Heart right ventricle (tissue), 16 donors: Measurements from ENCODE around the gene EHHADH. TPM values are rescaled to one million over a fixed set of nuclear protein-coding genes. Genes with fewer than 3 reads are reported as not detected.

ENCODE experiments used
- ATAC-seq, 8 donors: fragments of 200-7000 bp; cut with Tn5 transposase; one replicate each; pipeline ENCODE4 v1.9.1; 2020; ENCODE audit warnings: mild to moderate bottlenecking in 8 of 8, moderate library complexity in 8 of 8, moderate number of reproducible peaks in 1 of 8
- DNase-seq, 2 donors: peaks; one replicate each; pipeline ENCODE4 v3.0.0-alpha.2; 2020
- H3K27ac ChIP-seq, 10 donors: fragments of 200-600 bp; sonication (generic) in 2 of 10; one replicate each; pipeline versions ENCODE4 v1.5.0 to v1.8.0; 2020 to 2022; ENCODE audit warnings: mild to moderate bottlenecking in 3 of 10
- H3K27me3 ChIP-seq, 7 donors: fragments of 200-600 bp; one replicate each; pipeline ENCODE4 v1.8.0; 2021 to 2022; ENCODE audit warnings: mild to moderate bottlenecking in 2 of 7
- H3K36me3 ChIP-seq, 9 donors: fragments of 200-600 bp; sonication (generic) in 1 of 9; one replicate each; pipeline versions ENCODE4 v1.5.0 to v1.8.0; 2020 to 2022; ENCODE audit warnings: mild to moderate bottlenecking in 2 of 9
- H3K4me1 ChIP-seq, 9 donors: fragments of 200-600 bp; sonication (generic) in 1 of 9; one replicate each; pipeline versions ENCODE4 v1.5.0 to v1.8.0; 2020 to 2022; ENCODE audit warnings: mild to moderate bottlenecking in 4 of 9
- H3K4me3 ChIP-seq, 10 donors: fragments of 200-600 bp; sonication (generic) in 2 of 10; one replicate each; pipeline versions ENCODE4 v1.5.0 to v1.8.0; 2020 to 2022; ENCODE audit warnings: mild to moderate bottlenecking in 7 of 10, moderate library complexity in 2 of 10
- H3K9me3 ChIP-seq, 11 donors: fragments of 200-600 bp in 10 of 11; sonication (generic) in 2 of 11; one replicate each; pipeline versions ENCODE4 v1.5.0 to v1.8.0; 2013 to 2022; ENCODE audit warnings: mild to moderate bottlenecking in 2 of 11, control low read depth in 1 of 11, moderate library complexity in 1 of 11
- CTCF ChIP-seq, 9 donors: fragments of 200-600 bp; sonication (generic) in 2 of 9; IDR thresholded peaks; one replicate each; pipeline versions ENCODE4 v1.5.0 to v1.8.0; 2021 to 2022; ENCODE audit warnings: antibody characterized with exemption in 9 of 9, mild to moderate bottlenecking in 5 of 9, moderate library complexity in 1 of 9
- WGBS, 2 donors: extraction: QIAGEN DNeasy Blood & Tissue Kit; methylation state at CpG; one replicate each; pipeline ENCODE4 v1.1.7; 2013; ENCODE audit warnings: inconsistent platforms in 1 of 2; 5-methylcytosine and 5-hydroxymethylcytosine counted together
- intact Hi-C, 10 donors: fragments of 100-400 bp; cut with DNase I; formaldehyde crosslinking; loops; one replicate each; pipeline versions ENCODE4 v1.11.1 to v1.14.2; 2022
- polyA plus RNA-seq, 2 donors: library from polyadenylated mRNA; stranded (reverse); fragments of 200-250 nt; gene quantifications; one replicate each; pipeline ENCODE4 v1.2.3, GENCODE V29; 2013
- total RNA-seq, 10 donors: library from RNA; stranded (reverse); fragmentation: NEBNext Ultra II Directional in 3 of 10; extraction: Animal tissue kit (Norgen Biotek cat#: 25700) in 3 of 10; gene quantifications; one replicate each; pipeline versions ENCODE4 v1.2.1 to v1.2.4, GENCODE V29; 2021 to 2023
- donor health status: Arrhythmogenic right ventricular cardiomyopathy.
- donor health status: ischemic (EF 13 %, LVEDD 7.1; RV severe dilation, severe dysfunction).
- donor health status: healthy with polysubstance abuse.
- donor health status: DM: no; HTN: yes; CAD: no.
- donor health status: DM: no; HTN: no; CAD: no.
- donor health status: ischemic (EF 25% LVEDD 6.9; RV normal size, moderate dysfunction).
- donor health status: ischemic (EF 25% LVEDD 5.7; RV mildly dilated, moderate dysfunction).
- donor health status: healthy.
- donor health status: DM: yes; HTN: yes; CAD: no.
- donor health status: Ischemic cardiomyopathy.
- donor health status: ischemic (EF 35%, LVEDD 5.7; RV mildly dilated, moderate dysfunction).
- donor health status: nonischemic (EF 11% LVEDD 7.7; RV severe dilation, severe dysfunction).
- donor health status: DM: yes; HTN: yes; CAD: no.
- donor health status: PGD.
- donor health status: ischemic (EF 29% LVEDD 5.4; RV normal size, mild dysfunction).
- donor health status: nonischemic (EF 23%, LVEDD 6.1; RV moderate dilation, normal function).

EHHADH gene
- total and polyA plus RNA-seq, 12 donors = 3.8 to 31.0 (median 20.0) TPM

GRCh38 chr3:185207481-185207880 lies 46.4 kb downstream of the EHHADH start:
- WGBS, 2 donors = 89 to 91% methylated on average over 2 of the region's 2 CpGs
- Histone ChIP-seq H3K36me3 (peaks cover 0 to 21% (median 0%) of the 10 kb centered on the region in 9 donors), H3K27ac (no peak overlapping the region), H3K4me3 (no peak overlapping the region), H3K4me1 (no peaks in the 10 kb centered on the region), H3K27me3 (no peaks in the 10 kb centered on the region), H3K9me3 (no peaks in the 10 kb centered on the region)
- intact Hi-C loops = no loop called here
- TF ChIP-seq CTCF (IDR thresholded peaks at IDR 0.05) = no peak
- no peak for ATAC-seq
- DNase-seq = no peak

GRCh38 chr3:185205865-185206264 lies 48.0 kb downstream of the EHHADH start:
- ATAC-seq (no peak), DNase-seq (no peak)
- H3K9me3 ChIP-seq = no peaks in the 10 kb centered on the region
- H3K4me1 ChIP-seq = no peaks in the 10 kb centered on the region
- TF ChIP-seq CTCF (IDR thresholded peaks at IDR 0.05) = no peak
- no peaks in the 10 kb centered on the region for H3K27me3 ChIP-seq
- H3K36me3 ChIP-seq = peaks cover 0 to 37% (median 0%) of the 10 kb centered on the region in 9 donors
- intact Hi-C loops = no loop called here
- H3K27ac ChIP-seq = no peak overlapping the region
- WGBS, 2 donors = 89 to 94% methylated on average over 7 of the region's 7 CpGs
- no peak overlapping the region for H3K4me3 ChIP-seq

GRCh38 chr3:185204894-185205293 lies 49.0 kb downstream of the EHHADH start:
- DNase-seq (no peak), ATAC-seq (no peak)
- intact Hi-C loops = no loop called here
- WGBS, 2 donors = 93 to 94% methylated on average over 2 of the region's 2 CpGs
- no peaks in the 10 kb centered on the region for H3K4me1 ChIP-seq
- H3K27ac ChIP-seq = no peak overlapping the region
- peaks cover 0 to 41% (median 0%) of the 10 kb centered on the region in 9 donors for H3K36me3 ChIP-seq
- no peaks in the 10 kb centered on the region for H3K27me3 ChIP-seq
- no peaks in the 10 kb centered on the region for H3K9me3 ChIP-seq
- H3K4me3 ChIP-seq = no peak overlapping the region
- TF ChIP-seq CTCF (IDR thresholded peaks at IDR 0.05) = no peak

- ATAC-seq = no peak
- H3K4me1 ChIP-seq = no peaks in the 10 kb centered on the region
- no peak for TF ChIP-seq CTCF (IDR thresholded peaks at IDR 0.05)
Measured at GRCh38 chr3:185200639-185201038, 53.2 kb downstream of the EHHADH start.

More at GRCh38 chr3:185200639-185201038, 53.2 kb downstream of the EHHADH start:
- intact Hi-C loops = no loop called here
- no peaks in the 10 kb centered on the region for H3K9me3 ChIP-seq
- DNase-seq = no peak
- peaks cover 0 to 41% (median 0%) of the 10 kb centered on the region in 9 donors for H3K36me3 ChIP-seq
- H3K27ac ChIP-seq = no peak overlapping the region
- H3K27me3 ChIP-seq = no peaks in the 10 kb centered on the region
- whole genome bisulfite sequencing, 2 donors = 65 to 73% methylated on average over 5 of the region's 5 CpGs
- no peak overlapping the region for H3K4me3 ChIP-seq
